GM12874 (cell line): ENCODE data around the gene CTSZ.

ENCODE experiments used
- TF ChIP-seq, protein P1 (sequence below): IDR thresholded peaks from 2 replicates; pipeline ENCODE4 v1.5.1; 2011; ENCODE audit warnings: low read depth, mild to moderate bottlenecking, control low read depth, low read length, moderate library complexity; ENCODE audit not compliant: insufficient read depth

The CTSZ gene

DNA sequence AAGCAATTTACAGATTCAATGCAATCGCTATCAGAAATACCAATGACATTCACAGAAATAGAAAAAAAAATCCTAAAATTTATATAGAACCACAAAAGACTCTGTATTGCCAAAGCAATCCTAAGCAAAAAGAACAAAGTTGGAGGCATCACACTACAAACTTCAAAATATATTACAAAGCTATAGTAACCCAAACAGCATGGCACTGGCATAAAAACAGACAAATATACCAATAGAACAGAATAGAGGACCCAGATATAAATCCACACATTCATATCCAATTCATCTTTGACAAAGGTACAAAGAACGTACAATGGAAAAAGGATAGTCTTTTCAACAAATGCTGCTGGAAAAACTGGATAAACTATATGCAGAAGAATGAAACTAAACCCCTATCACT, 37.6 kb downstream of the CTSZ start:
- TF ChIP-seq, protein P1, sequence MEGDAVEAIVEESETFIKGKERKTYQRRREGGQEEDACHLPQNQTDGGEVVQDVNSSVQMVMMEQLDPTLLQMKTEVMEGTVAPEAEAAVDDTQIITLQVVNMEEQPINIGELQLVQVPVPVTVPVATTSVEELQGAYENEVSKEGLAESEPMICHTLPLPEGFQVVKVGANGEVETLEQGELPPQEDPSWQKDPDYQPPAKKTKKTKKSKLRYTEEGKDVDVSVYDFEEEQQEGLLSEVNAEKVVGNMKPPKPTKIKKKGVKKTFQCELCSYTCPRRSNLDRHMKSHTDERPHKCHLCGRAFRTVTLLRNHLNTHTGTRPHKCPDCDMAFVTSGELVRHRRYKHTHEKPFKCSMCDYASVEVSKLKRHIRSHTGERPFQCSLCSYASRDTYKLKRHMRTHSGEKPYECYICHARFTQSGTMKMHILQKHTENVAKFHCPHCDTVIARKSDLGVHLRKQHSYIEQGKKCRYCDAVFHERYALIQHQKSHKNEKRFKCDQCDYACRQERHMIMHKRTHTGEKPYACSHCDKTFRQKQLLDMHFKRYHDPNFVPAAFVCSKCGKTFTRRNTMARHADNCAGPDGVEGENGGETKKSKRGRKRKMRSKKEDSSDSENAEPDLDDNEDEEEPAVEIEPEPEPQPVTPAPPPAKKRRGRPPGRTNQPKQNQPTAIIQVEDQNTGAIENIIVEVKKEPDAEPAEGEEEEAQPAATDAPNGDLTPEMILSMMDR: no peak

DNA sequence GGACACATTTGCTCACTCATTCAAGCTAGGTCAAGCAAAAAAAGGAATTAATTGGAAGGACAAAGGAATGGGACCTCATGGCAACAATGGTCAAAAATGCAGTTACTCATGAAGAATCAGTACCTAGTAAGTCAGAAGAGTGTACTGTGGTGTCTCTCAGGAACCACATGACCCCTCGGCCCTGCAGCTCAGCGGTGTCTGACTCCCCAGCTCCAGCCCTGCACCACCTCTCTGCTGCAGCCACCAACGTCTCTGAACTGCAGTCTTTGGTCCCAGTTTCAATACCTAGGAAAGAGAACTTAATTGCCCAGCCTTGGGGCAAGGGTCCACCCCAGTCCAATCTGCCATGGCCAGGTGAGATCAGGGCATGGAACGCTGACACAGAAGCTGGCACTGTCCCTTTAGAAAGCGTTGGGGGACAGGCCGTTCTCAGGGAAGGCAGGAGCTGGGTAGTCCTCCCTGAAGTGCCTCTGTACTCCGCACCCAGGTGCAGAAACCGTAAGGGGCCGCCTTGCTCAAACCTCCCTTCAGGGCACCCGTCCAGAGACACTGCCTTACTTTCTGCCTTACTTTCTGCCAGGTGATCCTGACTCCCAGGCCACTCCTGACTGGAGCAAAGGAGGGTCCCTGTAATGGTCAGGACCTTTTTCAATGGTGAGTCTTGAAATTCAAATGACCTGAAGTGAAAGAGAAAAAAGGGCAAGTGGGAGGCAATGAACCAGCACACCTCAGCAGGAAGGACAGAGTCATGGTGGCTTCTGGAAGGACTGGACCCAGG, 39.2 kb downstream of the CTSZ start:
- TF ChIP-seq, protein P1: no peak

DNA sequence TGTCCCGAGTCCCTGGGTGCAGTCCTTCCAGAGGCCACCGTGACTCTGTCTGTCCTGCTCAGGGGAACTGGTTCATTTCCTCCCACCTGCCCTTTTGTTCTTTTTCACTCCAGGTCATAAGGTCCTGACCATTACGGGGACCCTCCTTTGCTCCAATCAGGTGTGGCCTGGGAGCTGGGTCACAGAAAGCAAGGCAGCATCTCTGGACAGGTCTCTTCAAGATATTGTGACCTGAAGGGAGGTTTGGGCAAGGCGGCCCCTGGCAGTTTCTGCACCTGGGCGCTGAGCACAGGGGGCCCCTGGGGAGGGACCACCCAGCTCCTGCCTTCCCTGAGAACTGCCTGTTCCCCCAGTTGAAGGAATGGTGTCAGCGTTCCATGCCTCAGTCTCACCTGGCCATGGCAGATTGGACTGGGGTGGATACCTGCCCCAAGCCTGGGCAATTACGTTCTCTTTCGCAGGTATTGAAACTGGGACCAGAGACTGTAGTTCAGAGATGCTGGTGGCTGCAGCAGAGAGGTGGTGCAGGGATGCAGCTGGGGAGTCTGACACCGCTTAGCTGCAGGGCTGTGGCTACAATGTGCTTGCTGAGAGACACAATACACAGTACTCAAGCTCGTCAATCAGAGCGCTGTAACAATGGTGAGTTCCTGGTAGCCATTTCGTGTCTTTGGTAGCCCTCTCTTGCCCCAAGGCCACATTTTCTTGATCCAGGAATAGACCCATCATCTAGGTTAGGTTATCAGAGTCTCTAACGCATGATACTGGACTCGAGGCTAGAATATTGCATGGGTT, 41.6 kb downstream of the CTSZ start:
- TF ChIP-seq, protein P1: no peak

DNA sequence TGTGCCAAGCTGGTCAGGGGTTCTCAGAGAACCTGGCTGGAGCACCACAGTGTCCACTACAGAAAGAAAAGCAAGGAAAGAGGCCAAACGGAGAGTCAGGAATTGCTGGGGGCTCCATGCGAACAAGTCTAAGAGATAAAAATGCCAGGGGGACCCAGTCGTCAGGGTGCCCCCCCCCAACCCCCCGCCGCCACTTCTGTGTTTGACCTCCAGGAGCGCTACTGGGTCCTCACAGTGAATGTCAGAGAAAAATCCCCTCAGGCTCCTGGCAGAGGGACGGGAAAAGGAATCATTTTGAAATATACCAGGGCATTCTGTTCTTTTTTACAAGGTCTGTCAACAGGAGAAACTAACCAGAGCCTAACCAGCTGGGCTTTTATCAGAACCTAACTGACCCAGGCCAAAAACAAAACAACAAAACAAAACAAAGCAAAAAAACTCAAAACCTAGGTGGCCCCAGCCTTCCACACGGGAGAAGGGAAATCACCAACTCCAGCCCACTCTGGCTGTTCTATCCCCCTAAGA, 43.9 kb downstream of the CTSZ start:
- TF ChIP-seq, protein P1: no peak

DNA sequence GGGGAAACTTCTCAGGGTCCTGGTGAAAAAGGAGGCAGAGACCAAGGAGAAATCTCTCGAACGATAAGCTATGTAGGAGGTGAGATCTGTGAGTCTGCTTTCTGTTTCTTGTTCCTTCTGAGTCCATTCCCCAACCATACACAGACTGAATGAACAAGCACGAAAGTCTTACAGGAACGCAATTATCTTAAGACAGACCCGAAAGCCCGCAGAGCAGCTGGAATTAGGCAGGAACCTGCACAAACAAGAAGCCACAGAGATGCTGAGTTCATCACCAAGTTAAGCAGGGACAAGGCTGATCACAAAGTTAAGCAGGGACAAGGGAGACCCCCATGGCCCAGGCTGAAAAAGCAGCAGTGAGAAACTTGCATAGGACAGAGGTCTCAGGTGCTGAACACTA, 47.4 kb downstream of the CTSZ start:
- TF ChIP-seq, protein P1: no peak

DNA sequence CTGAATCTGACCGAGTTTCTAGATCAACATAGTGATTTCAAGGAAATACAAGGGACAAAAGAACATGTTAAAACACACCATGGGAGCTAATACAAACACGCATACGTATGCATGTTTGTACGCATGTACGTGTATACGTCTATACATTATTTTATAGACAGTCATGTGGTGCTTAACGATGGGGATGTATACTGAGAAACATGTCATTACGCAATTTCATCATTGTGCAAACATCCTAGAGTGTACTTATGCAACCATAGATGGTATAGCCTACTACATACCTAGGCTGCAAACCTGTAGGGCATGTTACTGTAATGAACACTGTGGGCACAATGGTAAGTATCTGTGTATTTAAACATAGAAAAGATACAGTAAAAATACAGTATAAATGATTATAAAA, 51.0 kb downstream of the CTSZ start:
- TF ChIP-seq, protein P1: no peak

DNA sequence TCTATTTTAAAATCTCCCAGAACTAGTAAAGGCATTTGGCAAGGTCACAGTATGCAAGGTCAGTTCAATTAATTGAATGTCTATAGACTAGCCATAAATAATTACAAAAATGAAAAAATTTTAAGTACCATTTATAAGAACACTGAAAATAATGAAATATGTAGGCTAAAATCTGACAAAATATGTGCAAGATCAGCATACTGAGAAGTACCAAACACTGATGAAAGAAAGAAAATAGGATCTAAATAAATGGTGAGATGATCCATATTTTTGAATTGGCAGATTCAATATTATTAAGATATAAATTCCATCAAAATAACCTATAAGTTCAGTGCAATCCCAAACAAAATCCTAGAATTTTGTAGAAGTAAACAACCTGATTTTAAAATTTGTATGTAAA, 54.0 kb downstream of the CTSZ start:
- TF ChIP-seq, protein P1: no peak
